DOHH2 (cell line): Measurements from ENCODE around the gene C2orf76.

Source experiments
- H3F3A ChIP-seq: fragments of 200-600 bp; sonication (generic), shearing (Covaris generic); 2 replicates; pipeline ENCODE4 v1.6.0; 2016; ENCODE audit warnings: antibody characterized with exemption, mild to moderate bottlenecking; ENCODE audit not compliant: control insufficient read depth, insufficient read depth
- H3K27ac ChIP-seq: fragments of 200-600 bp; sonication (generic); 2 replicates; pipeline ENCODE4 v1.5.1; 2014; ENCODE audit warnings: low read depth, mild to moderate bottlenecking, low read length, moderate library complexity
- H3K27me3 ChIP-seq: fragments of 200-600 bp; sonication (generic); 2 replicates; pipeline ENCODE4 v1.6.1; 2014; ENCODE audit warnings: mild to moderate bottlenecking, low read length, mixed read lengths; ENCODE audit not compliant: control insufficient read depth
- H3K36me3 ChIP-seq: fragments of 200-600 bp; sonication (generic); 2 replicates; pipeline ENCODE4 v1.6.1; 2014; ENCODE audit warnings: mild to moderate bottlenecking, low read length, moderate library complexity, mixed read lengths; ENCODE audit not compliant: control insufficient read depth
- H3K4me1 ChIP-seq: fragments of 200-600 bp; sonication (generic); 2 replicates; pipeline ENCODE4 v1.6.1; 2014; ENCODE audit warnings: mild to moderate bottlenecking, low read length, mixed read lengths; ENCODE audit not compliant: control insufficient read depth
- H3K4me2 ChIP-seq: fragments of 200-600 bp; sonication (generic); 2 replicates; pipeline ENCODE4 v1.6.0; 2014; ENCODE audit warnings: mild to moderate bottlenecking, low read length, moderate library complexity
- H3K4me3 ChIP-seq: fragments of 200-600 bp; sonication (generic); 2 replicates; pipeline ENCODE4 v1.5.1; 2014; ENCODE audit warnings: mild to moderate bottlenecking, low read length, mixed read lengths
- H3K79me2 ChIP-seq: fragments of 200-600 bp; sonication (generic); 2 replicates; pipeline ENCODE4 v1.6.1; 2014; ENCODE audit warnings: mild to moderate bottlenecking, low read length, mixed read lengths; ENCODE audit not compliant: control insufficient read depth
- H3K9me2 ChIP-seq: fragments of 200-600 bp; sonication (generic); replicated peaks from 2 replicates; pipeline ENCODE4 v1.6.1; 2014; ENCODE audit warnings: mild to moderate bottlenecking, low read length, mixed read lengths; ENCODE audit not compliant: control insufficient read depth
- H3K9me3 ChIP-seq: fragments of 200-600 bp; sonication (generic); 2 replicates; pipeline ENCODE4 v1.6.1; 2014; ENCODE audit warnings: antibody characterized with exemption, low read length, mixed read lengths; ENCODE audit not compliant: control insufficient read depth, insufficient read depth
- H4K20me1 ChIP-seq: fragments of 200-600 bp; sonication (generic); 2 replicates; pipeline ENCODE4 v1.6.0; 2014; ENCODE audit warnings: low read depth, mild to moderate bottlenecking, antibody characterized with exemption, low read length, moderate library complexity; ENCODE audit not compliant: control insufficient read depth, insufficient read depth
- CTCF ChIP-seq: fragments of 200-600 bp; sonication (generic); IDR thresholded peaks from one replicate; pipeline ENCODE4 v1.5.1; 2014; ENCODE audit warnings: antibody characterized with exemption, mild to moderate bottlenecking, low read depth, low read length; ENCODE audit not compliant: poor library complexity, severe bottlenecking
- EZH2phosphoT487 ChIP-seq: fragments of 200-600 bp; sonication (generic); IDR thresholded peaks from 2 replicates; pipeline ENCODE4 v1.6.1; 2017; ENCODE audit warnings: borderline replicate concordance, mild to moderate bottlenecking, antibody characterized with exemption, low read length, moderate library complexity, mixed read lengths

The C2orf76 gene

GRCh38 chr2:119282996-119283511 is 83.6 kb downstream of the C2orf76 start:
- no peak for TF ChIP-seq CTCF
- TF ChIP-seq EZH2phosphoT487 = no peak
- no peaks in the 10 kb centered on the region for H3K79me2 ChIP-seq
- H3K4me3 ChIP-seq = no peak overlapping the region
- H3K27ac ChIP-seq = no peak overlapping the region
- H3K36me3 ChIP-seq = no peaks in the 10 kb centered on the region
- H3K4me1 ChIP-seq = no peaks in the 10 kb centered on the region
- no peaks in the 10 kb centered on the region for H3K27me3 ChIP-seq
- H3K9me3 ChIP-seq = no peaks in the 10 kb centered on the region
- no peak overlapping the region for H3K4me2 ChIP-seq
- H3K9me2 ChIP-seq = no peaks in the 10 kb centered on the region
- no peaks in the 10 kb centered on the region for H3F3A ChIP-seq
- no peaks in the 10 kb centered on the region for H4K20me1 ChIP-seq

- H3K27ac ChIP-seq = no peak overlapping the region
Observed at GRCh38 chr2:119282146-119282995, 84.3 kb downstream of the C2orf76 start.

GRCh38 chr2:119280680-119281079 is 86.0 kb downstream of the C2orf76 start:
- no peaks in the 10 kb centered on the region for H3K27me3 ChIP-seq
- H3K9me3 ChIP-seq = no peaks in the 10 kb centered on the region
- TF ChIP-seq EZH2phosphoT487 (no peak), CTCF (no peak)
- no peaks in the 10 kb centered on the region for H3K36me3 ChIP-seq
- H3K27ac ChIP-seq = no peak overlapping the region
- no peaks in the 10 kb centered on the region for H3K9me2 ChIP-seq
- H3K79me2 ChIP-seq = no peaks in the 10 kb centered on the region
- H3K4me3 ChIP-seq = no peak overlapping the region
- no peaks in the 10 kb centered on the region for H3F3A ChIP-seq
- H4K20me1 ChIP-seq = no peaks in the 10 kb centered on the region
- H3K4me2 ChIP-seq = no peak overlapping the region
- H3K4me1 ChIP-seq = 0 out of 2 replicates have a peak, but pooled peaks cover 3% of the 10 kb centered on the region

More at GRCh38 chr2:119282146-119282995, 84.3 kb downstream of the C2orf76 start:
- no peaks in the 10 kb centered on the region for H3K27me3 ChIP-seq
- H3K79me2 ChIP-seq = no peaks in the 10 kb centered on the region
- no peaks in the 10 kb centered on the region for H3K9me3 ChIP-seq
- no peaks in the 10 kb centered on the region for H3K36me3 ChIP-seq
- H3K4me3 ChIP-seq = no peak overlapping the region
- no peaks in the 10 kb centered on the region for H3K4me1 ChIP-seq
- H4K20me1 ChIP-seq = no peaks in the 10 kb centered on the region
- H3K4me2 ChIP-seq = no peak overlapping the region
- no peaks in the 10 kb centered on the region for H3F3A ChIP-seq
- no peak for TF ChIP-seq EZH2phosphoT487
- TF ChIP-seq CTCF = no peak
- H3K9me2 ChIP-seq = no peaks in the 10 kb centered on the region
